ENCODE data around the gene RPLP1.

The RPLP1 gene

DNA sequence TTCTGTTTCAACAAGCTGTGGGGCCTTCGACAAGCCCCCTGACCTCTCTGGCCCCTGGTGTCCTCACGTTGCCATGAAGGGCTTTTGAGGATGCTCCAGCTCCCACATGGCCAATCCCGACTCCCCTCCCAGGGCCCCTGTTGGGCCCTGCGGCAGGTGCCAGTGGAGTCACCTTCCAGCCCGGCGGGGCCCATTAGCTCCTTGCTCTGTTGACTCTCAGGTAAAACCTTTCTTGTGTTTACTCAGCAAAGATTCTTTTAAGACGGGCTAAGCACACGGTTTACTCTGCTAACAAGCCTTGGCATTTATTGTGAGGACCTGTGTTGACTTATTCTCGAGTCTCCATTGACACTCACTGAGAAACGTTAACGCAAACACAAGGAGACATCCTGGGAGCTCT is 15.0 kb downstream of the RPLP1 start:
- Histone ChIP-seq H3K4me3 (ENCODE audit: low read length) (no peak overlapping the region), H3K27ac (ENCODE audit: low read depth, low read length) (no peak overlapping the region), H3K9me3 (ENCODE audit: control insufficient read depth, insufficient read depth, low read length) (no peaks in the 10 kb centered on the region), H3K27me3 (ENCODE audit: control insufficient read depth, low read length) (peaks cover 7% of the 10 kb centered on the region), H3K9me2 (replicated peaks; ENCODE audit: control insufficient read depth, low read length) (no peaks in the 10 kb centered on the region), H3K4me1 (ENCODE audit: control insufficient read depth, low read length) (peaks cover 8% of the 10 kb centered on the region), H4K20me1 (ENCODE audit: control insufficient read depth, insufficient read depth, low read depth, low read length) (no peaks in the 10 kb centered on the region), H3K4me2 (ENCODE audit: low read length) (no peak overlapping the region), H3K36me3 (ENCODE audit: control insufficient read depth, low read length) (no peaks in the 10 kb centered on the region), H3F3A (ENCODE audit: control insufficient read depth, insufficient read depth) (no peaks in the 10 kb centered on the region), H3K79me2 (ENCODE audit: control insufficient read depth, low read length) (no peaks in the 10 kb centered on the region)
- TF ChIP-seq, protein P1, sequence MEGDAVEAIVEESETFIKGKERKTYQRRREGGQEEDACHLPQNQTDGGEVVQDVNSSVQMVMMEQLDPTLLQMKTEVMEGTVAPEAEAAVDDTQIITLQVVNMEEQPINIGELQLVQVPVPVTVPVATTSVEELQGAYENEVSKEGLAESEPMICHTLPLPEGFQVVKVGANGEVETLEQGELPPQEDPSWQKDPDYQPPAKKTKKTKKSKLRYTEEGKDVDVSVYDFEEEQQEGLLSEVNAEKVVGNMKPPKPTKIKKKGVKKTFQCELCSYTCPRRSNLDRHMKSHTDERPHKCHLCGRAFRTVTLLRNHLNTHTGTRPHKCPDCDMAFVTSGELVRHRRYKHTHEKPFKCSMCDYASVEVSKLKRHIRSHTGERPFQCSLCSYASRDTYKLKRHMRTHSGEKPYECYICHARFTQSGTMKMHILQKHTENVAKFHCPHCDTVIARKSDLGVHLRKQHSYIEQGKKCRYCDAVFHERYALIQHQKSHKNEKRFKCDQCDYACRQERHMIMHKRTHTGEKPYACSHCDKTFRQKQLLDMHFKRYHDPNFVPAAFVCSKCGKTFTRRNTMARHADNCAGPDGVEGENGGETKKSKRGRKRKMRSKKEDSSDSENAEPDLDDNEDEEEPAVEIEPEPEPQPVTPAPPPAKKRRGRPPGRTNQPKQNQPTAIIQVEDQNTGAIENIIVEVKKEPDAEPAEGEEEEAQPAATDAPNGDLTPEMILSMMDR (IDR thresholded peaks at IDR 0.05; ENCODE audit: low read depth, low read length, poor library complexity, severe bottlenecking) = no peak
- no peak for TF ChIP-seq EZH2phosphoT487 (IDR thresholded peaks at IDR 0.05; ENCODE audit: borderline replicate concordance, low read length)

DNA sequence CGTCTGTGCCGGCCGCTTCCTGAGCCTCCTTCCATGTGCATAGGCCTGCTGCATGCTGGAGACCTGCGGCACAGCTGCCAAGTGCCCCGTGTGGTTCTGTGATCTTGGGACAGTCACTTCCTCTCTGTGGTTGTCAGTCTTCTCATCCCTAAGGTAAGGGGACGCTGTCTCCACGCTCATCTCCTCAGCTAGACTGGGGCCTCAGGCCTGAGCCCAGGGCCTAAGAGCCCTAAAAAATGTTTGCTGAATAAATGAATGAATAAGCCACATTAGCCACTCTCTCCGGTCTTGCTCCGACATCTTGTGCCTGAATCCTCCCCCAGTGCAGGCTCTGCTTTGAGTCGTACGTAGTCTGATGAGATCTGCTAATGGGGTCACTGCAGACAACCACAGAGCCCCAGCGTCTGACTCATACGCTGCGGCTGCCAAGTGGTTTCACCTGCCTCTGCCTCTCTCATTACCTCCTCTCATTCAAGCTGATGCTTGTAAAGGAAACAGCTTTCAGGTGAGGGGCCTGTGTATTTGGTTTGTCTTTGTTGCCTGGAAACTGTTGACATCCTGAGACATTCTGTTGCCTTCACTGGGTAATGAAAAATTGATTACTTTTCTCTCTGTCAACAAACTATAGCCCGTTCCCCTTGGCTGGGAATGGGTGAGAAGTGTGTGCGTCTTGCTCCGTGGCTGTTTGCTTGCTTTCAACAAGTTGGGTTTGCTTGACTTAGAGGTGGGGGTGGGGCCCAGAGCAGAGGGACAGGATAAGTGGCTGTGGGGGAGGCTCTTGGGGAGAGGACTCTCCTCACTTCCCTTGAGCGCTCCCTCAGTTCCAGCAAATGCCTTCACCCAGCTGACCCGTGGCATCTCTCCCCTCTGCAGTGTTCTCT is 15.9 kb downstream of the RPLP1 start:
- no peaks in the 10 kb centered on the region for H3K36me3 ChIP-seq (ENCODE audit: control insufficient read depth, low read length)
- H3K27ac ChIP-seq (ENCODE audit: low read depth, low read length) = no peak overlapping the region
- peaks cover under 1% of the 10 kb centered on the region; the same call in 1 of the 2 replicates for H3K4me1 ChIP-seq (ENCODE audit: control insufficient read depth, low read length)
- TF ChIP-seq, protein P1 (IDR thresholded peaks at IDR 0.05; ENCODE audit: low read depth, low read length, poor library complexity, severe bottlenecking) = no peak
- TF ChIP-seq EZH2phosphoT487 (IDR thresholded peaks at IDR 0.05; ENCODE audit: borderline replicate concordance, low read length) = no peak
- H3K9me2 ChIP-seq (replicated peaks; ENCODE audit: control insufficient read depth, low read length) = no peaks in the 10 kb centered on the region
- H3K27me3 ChIP-seq (ENCODE audit: control insufficient read depth, low read length) = peaks cover 7% of the 10 kb centered on the region
- no peaks in the 10 kb centered on the region for H3F3A ChIP-seq (ENCODE audit: control insufficient read depth, insufficient read depth)
- no peak overlapping the region for H3K4me3 ChIP-seq (ENCODE audit: low read length)
- H4K20me1 ChIP-seq (ENCODE audit: control insufficient read depth, insufficient read depth, low read depth, low read length) = no peaks in the 10 kb centered on the region
- no peaks in the 10 kb centered on the region for H3K9me3 ChIP-seq (ENCODE audit: control insufficient read depth, insufficient read depth, low read length)
- no peaks in the 10 kb centered on the region for H3K79me2 ChIP-seq (ENCODE audit: control insufficient read depth, low read length)
- H3K4me2 ChIP-seq (ENCODE audit: low read length) = no peak overlapping the region

DNA sequence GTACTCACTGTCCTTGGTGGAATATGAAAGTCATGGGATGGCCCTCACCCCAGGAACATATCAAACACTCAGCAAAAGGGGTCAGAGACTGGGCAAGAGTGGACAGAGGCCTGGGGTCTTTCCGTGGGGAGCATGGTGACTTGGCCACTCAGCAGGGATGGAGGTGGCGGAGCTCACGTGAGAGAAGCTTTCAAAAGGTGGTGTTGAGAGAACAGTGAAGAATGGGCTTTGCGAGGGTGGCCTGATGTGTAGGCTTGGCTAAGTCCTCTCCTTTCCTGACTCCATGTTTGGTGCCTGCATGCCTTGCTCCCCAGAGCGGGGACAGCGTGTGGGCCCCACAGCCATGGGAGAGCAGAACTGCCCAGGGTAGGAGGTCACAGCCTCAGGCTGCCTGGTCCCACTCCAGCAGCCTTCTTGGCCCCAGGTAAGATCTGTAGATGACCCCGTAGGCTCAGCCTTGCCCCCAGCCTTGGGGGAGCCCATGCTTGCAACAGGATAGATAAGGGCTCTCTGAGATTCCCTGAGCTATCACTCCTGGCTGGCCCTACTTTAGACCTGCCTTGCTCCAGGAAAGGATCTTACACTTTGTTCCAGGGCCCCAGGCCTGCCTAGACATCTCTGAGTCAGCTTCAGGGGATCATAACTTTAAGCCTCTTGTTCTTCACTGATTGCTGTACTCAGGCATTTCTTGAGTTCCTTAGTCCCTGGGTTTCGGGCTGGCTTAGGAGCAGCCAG is 17.0 kb downstream of the RPLP1 start:
- H3F3A ChIP-seq (ENCODE audit: control insufficient read depth, insufficient read depth) = no peaks in the 10 kb centered on the region
- no peaks in the 10 kb centered on the region for H3K79me2 ChIP-seq (ENCODE audit: control insufficient read depth, low read length)
- no peak for TF ChIP-seq EZH2phosphoT487 (IDR thresholded peaks at IDR 0.05; ENCODE audit: borderline replicate concordance, low read length)
- TF ChIP-seq, protein P1 (IDR thresholded peaks at IDR 0.05; ENCODE audit: low read depth, low read length, poor library complexity, severe bottlenecking) = no peak
- H3K27ac ChIP-seq (ENCODE audit: low read depth, low read length) = no peak overlapping the region
- no peaks in the 10 kb centered on the region for H4K20me1 ChIP-seq (ENCODE audit: control insufficient read depth, insufficient read depth, low read depth, low read length)
- H3K9me2 ChIP-seq (replicated peaks; ENCODE audit: control insufficient read depth, low read length) = no peaks in the 10 kb centered on the region
- no peaks in the 10 kb centered on the region for H3K9me3 ChIP-seq (ENCODE audit: control insufficient read depth, insufficient read depth, low read length)
- no peaks in the 10 kb centered on the region for H3K4me1 ChIP-seq (ENCODE audit: control insufficient read depth, low read length)
- H3K36me3 ChIP-seq (ENCODE audit: control insufficient read depth, low read length) = no peaks in the 10 kb centered on the region
- H3K27me3 ChIP-seq (ENCODE audit: control insufficient read depth, low read length) = peaks cover 7% of the 10 kb centered on the region
- H3K4me2 ChIP-seq (ENCODE audit: low read length) = no peak overlapping the region
- H3K4me3 ChIP-seq (ENCODE audit: low read length) = no peak overlapping the region

Data from DOHH2 (cell line).